NT2/D1 (cell line): ENCODE measurements around the gene TNFSF12.

Experiments
- SUZ12 ChIP-seq: IDR thresholded peaks from 2 replicates; pipeline ENCODE4 v1.6.1; 2011; ENCODE audit not compliant: insufficient read length, insufficient read depth; ENCODE audit errors: extremely low read depth
- YY1 ChIP-seq: IDR thresholded peaks from 2 replicates; pipeline ENCODE4 v1.6.1; 2011; ENCODE audit not compliant: insufficient read length, insufficient read depth
- ZNF274 ChIP-seq: IDR thresholded peaks from 2 replicates; pipeline ENCODE4 v1.6.1; 2011; ENCODE audit warnings: mild to moderate bottlenecking, low read depth, low read length

- TF ChIP-seq YY1, result no peak
- TF ChIP-seq SUZ12, result no peak
- TF ChIP-seq ZNF274, result no peak
These were observed 670 bp downstream of the TNFSF12 start for GRCh38 chr17:7549401-7550055.
